ENCODE results near the gene ATP9B.
"Not testable (repeated sequence)": the region's sequence is repeated elsewhere in the genome, so short reads cannot be mapped to it uniquely, and the experiment has no call there.

ATP9B gene

DNA sequence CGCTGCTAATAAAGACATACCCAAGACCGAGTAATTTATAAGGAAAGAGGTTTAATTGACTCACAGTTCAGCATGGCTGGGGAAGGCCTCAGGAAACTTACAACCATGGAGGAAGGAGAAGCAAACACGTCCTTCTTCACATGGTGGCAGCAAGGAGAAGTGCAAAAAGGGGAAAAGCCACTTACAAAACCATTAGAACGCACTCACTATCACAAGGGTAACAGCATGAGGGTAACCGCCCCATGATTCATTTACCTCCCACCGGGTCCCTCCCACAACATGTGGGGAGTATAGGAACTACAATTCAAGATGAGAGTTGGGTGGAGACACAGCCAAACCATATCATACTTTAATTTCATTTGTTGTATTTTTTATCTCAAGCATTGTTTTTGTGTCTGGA, 67.5 kb downstream of the ATP9B start:
- no peak for DNase-seq (ENCODE audit: low read depth, low spot score)

DNA sequence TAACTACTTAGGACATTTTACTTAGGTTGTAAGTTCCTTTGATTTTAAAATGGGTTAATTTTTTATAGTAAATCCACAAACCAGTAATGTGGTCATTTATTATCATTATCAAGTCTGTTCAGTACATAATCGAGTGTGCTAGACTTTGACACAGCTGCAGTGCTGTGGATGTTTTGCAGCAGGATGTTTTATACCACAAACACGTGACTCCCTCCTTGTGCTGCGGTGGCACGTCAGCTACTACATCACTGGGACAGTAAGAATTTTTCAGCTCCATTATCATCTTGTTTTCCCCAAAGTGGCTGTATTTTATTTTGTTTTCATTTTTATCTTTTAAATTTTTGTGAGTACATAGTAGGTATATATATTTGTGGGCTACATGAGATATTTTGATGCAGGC, 70.0 kb downstream of the ATP9B start:
- no peak for DNase-seq (ENCODE audit: low read depth, low spot score)

DNA sequence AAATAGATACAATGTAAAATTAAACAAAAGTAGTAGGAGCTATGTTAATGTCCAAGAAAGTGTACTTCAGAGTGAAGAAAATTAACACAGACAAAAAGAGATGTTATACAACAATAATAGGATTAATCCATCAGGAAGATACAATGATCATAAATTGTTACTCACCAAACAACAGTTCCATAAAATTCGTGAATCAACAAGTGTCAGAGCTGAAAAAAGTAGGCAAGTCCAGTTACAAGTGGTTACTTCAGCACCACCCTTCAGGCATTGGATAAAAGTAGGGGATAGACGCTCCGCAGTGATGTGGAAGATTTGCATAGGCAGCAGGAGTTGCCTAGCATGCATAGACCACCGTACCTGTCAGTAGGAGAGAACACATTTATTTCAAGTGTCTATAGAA, 77.8 kb downstream of the ATP9B start:
- DNase-seq (ENCODE audit: low read depth, low spot score): no peak

DNA sequence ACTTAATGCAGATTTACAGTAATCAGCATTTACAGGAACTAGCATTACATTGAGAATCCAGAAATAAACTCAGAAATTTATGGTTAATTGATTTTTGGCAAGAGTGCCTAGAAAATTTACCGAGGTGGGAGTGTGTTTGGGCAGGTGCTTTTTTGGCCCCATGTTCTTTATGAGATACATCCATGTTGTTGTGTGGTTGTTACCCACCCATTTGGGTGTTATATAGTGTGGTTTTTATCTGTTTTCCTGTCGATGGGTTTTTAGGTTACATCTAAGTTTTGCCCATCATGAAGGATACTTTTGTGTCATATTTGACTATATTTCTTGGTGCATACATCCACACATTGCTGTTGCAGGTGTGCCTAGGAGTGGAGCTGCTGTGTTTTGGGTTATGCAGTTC, 82.0 kb downstream of the ATP9B start:
- no peak for DNase-seq (ENCODE audit: low read depth, low spot score)

DNA sequence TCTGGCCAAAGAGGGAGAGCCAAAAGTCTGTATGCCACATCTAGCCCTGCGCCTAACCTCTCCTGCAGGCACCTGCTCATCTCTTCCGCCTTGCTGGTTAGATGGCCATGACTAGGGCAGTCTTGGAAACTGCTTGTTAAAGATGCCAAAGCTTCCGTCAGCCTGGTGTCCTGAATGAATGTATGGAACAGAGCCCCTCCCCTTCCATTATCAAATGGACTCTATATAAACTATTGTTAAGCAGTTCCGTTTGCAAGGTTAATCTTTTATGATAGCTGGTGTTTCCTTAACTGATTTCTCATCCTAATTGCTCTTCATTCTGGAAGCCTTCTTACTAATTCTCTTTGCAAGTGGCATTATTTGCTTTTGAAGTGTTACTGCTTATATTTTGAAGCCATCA, 87.1 kb downstream of the ATP9B start:
- no peak for DNase-seq (ENCODE audit: low read depth, low spot score)

DNA sequence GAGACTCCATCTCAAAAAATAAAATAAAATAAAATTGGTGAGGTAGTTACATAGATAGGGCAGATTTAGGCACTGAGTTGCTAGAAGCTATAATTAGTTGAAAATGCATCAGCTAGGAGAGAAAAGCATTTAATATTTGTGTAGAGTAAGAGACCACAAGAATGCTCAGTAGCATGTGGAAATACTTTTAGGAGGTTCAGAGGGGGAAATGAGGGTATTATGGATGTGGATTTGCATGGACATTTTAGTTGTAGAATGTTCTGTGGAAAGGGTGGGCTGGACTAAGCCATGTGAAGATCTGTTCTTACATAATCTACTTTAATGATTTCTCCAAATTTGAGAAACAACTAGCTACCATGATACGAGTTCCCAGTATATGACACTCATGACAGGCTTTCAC, 95.5 kb downstream of the ATP9B start:
- DNase-seq (ENCODE audit: low read depth, low spot score): no peak

DNA sequence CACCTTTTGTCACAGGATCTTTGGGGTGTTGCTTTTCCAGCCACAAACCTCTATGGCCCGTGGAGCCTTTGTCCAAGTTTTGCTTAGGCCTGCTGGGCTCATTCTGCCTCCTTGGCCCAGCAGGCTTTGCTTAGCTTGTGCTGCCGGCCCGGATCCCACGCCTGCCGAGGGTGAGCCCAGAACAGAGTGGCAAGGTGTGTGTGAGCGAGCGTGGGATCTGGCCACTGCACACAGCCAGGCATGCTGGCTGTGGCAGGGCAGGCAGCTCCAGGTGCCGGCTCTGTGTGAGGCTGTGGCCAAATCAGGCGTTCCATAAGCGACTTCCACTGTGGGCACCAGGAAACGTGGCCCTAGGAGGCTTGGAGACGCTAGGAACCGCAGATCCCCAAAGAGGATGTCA, 97.5 kb downstream of the ATP9B start:
- no peak for DNase-seq (ENCODE audit: low read depth, low spot score)

DNA sequence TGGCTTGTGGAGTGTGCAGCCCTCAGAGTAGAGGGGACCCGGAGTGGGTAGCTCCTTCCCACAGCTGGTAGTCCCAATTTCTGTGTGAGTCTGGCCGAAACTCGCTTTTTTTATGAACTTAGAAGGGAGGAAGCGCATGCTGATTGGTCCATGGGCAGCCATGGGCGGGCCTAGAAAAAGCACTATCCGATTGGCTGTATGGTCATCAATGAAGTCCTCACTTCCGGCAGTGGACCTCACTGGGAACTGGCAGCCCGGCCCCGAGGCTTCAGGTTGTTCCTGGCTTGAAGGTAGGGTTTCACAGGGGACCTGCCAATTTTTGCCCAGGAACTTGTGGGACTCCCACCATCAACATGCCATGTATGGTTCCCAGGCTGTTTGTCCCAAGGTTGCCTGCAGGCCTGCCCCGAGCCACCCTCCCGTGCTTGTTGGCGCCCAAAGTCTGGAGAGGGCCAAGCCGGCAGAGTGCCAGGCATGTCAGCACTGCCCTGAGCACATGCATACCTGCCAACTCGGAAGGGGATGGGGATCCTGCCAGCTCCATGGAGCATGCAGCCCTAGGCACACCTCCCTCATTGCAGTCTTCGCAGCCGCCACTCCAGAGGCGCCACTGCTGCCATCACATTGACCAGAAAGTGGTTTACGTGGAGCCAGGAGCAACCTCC, 98.5 kb downstream of the ATP9B start:
- no peak for DNase-seq (ENCODE audit: low read depth, low spot score)

DNA sequence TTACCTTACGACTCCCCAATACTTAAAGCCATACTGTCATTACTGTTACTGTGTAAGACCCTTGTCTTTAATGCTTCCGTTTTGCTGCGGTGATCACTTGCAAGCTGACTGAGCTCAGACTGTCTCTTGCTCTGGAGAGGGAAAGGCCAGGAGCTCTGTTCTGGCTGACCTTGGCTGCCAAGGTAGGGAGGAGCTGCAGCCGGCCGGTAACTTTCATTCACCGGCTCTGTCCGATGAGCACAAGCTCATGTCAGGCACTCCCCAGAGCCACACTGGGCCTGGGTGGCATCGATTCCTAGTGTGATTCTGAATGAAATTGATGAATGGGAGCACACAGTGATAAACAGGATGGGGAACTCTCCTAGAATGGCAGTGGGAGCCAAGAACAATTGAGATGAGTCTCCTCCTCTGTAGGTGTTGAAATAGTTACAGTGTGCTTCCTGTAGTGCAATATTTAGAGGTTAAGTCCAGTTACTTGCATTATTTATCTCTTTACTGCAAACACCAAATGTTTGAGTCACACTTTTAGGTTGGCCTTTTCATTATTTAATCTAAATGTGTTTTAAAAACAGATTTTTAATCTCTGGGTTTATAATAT, 100.9 kb downstream of the ATP9B start:
- no peak for DNase-seq (ENCODE audit: low read depth, low spot score)

DNA sequence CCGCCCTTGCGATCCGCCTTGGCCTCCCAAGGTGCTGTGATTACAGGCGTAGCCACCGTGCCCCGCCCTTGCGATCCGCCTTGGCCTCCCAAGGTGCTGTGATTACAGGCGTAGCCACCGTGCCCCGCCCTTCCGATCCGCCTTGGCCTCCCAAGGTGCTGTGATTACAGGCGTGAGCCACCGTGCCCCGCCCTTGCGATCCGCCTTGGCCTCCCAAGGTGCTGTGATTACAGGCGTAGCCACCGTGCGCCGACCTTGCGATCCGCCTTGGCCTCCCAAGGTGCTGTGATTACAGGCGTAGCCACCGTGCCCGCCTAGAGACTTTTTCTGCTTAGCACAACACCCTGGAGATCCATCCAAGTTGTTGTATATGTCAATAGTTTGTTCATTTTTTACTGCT, 103.1 kb downstream of the ATP9B start:
- DNase-seq (ENCODE audit: low read depth, low spot score): not testable (repeated sequence)

DNA sequence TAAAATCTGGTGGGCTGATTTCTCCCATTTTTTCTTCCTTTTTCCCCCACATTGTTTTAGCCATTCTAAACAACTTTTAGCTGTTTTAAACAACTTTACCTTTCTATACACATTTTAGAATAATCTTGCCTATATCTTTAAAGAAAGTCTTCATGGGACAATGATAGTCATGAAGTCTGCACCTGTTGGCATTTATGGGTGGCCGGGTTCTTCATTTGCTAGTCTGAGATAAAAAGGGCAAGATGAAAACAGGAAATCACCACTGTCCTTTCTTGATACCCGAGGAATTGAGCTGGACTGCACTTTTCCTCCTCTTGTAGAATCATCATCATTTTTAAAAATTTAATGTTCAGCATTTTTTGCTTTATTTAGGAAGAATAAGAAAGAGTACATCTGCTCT, 104.5 kb downstream of the ATP9B start:
- DNase-seq (ENCODE audit: low read depth, low spot score): no peak

DNA sequence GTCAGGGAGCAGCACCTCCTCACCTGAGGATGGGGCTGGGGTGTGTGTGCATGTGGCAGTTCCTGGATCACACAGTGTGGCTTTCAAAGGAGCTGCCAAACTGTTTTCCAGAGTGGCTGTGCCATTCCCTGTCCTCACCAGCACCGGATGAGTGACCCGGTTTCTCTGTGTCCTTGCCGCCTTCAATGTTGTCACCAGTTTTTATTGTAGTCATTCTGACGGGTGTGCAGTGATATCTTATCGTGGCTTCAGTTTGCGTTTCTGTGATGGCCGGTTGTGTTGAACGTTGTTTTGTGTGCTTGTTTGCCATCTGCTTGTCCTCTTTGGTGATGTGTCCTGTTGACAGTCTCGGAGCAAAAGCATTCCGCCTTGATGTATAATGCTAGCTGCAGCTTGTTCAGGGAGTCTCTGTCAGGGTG, 108.9 kb downstream of the ATP9B start:
- DNase-seq (ENCODE audit: low read depth, low spot score): no peak

DNA sequence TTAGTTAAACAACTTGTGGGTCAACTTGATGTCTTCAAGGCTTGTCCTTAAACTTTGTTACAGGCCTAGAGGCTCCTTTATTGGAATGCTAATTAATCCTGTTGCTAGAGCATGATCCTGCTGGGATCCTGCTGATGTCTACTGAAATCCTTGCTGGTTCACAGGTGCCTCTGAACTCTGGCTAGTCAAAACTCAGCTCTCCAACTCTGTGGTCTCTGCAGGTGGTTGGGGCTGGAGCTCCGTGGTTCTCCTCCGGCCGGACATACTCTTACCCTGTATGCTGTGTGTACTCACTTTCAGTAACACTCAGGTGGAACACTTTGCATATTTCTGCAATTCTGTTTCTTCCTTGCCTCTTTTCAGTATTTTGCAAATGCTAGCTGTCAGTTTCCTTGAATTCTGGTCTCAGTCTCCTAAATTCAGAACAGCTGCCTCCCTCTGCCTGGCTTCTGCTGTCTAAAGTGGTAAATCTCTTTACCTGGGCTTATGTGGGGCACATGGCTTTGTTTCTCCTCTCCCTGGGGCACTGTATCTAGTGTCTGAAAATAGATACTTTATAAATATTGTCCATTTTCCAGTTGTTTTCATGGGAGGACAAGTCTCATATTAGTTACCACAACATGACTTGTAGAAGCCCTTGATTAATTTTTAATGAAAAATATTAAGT, 113.0 kb downstream of the ATP9B start:
- no peak for DNase-seq (ENCODE audit: low read depth, low spot score)

DNA sequence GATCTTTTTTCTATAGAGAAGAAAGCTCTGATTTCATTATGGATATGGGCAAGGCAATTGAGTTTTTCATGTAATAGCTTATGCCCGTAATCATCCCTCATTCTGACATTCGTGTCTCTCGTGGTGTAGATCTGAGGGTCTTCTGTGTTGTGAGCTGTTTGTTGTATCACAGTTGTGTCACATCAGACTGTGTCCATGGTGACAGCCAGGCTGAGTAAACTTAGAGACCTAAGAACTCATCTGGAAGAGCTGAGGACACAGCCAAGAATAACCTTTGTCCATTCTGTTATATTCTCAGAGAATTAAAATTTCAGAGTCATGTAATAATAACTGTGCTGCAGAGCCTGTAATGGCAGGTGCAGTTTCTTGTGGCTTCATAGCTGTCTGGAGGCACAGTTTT, 116.5 kb downstream of the ATP9B start:
- DNase-seq (ENCODE audit: low read depth, low spot score): no peak

DNA sequence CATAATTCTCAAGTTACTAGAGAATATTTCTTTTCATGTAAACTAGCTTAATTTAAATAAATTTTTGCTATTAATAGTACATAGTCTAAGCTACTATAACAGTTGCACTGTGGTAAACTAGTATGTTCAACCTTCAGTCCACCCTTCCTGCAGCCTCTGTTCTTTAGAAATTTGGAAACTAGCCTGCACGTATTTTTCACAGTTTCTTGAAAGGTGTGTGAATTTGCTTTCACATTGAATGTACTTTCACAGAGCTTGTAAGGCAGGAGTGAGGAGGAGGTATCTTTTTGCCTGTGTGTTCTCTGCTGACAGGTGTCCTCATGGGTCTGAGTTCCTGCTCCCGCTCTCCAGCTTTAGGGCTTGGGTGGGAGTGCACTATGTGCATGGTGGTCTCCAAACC, 117.5 kb downstream of the ATP9B start:
- no peak for DNase-seq (ENCODE audit: low read depth, low spot score)

DNA sequence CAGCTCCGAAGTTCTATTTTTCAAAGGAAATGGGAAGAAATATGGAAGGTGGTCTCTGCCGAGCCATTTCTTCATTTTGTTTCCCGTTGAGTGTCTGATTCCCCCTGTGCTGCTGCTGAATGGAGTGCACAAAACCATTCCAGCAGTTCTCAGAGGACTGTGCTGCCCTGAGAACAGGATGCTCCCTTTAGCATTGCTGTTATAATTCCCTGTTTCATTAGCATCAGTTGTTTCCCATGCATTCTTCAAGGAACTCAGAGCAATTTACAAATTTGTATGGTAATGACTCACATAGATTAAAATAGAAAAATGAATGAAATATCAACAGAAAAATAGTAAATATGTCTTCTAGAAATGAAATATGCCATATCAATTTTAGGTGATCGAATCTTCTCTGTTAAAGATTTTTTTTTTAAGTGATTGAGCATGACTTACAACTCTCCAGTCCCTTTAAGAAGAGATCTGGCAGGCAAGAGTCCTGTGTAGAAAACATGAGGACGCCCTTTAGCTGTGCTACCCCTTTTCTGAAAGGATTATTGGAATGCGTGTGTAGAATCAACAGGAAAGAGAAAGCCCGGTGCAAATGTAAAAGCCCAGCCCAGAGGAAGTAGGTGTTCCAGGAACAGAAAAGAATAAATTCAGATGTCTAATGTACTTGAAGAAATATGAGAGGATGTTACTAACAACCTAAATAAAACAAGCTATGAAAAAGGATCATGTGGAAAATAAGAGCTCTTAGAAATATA, 118.5 kb downstream of the ATP9B start:
- DNase-seq (ENCODE audit: low read depth, low spot score): no peak

DNA sequence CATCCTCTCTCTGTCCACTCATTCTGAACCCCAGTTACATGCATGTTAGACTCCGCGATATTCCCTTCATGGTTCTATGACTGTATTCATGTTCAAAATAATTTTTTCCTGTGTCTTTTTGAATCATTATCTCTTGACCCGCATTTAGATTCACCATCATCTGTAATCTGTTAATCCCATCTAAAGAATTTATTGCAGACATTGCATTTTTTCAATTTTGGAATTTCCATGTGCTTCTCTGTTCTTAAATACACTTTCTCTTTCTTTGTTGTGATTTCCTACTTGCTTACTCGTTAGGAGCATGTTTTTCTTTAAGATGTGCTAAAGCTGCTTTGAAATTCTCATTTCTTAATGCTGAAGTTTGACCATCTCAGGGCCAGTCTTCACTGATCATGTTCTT, 122.2 kb downstream of the ATP9B start:
- DNase-seq (ENCODE audit: low read depth, low spot score): no peak

DNA sequence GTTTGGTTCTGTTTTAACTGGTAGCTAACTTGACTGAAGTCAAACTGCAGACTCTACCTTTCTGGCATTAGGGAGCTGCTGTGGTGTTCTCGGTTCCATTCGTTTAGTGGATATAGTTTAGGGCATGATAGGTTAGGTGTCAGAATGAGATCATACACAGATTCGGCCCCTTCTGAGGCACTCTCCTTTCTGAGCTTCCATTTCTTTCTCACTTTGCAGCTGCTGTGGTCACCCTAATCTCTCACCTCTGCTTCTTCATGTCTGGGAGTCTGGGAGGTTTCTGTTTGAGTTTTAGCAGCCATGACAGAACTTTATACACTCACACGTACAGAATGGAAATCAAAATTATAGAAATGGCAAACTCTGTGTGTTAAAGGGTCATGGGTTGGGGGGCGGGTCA, 122.8 kb downstream of the ATP9B start:
- no peak for DNase-seq (ENCODE audit: low read depth, low spot score)

DNA sequence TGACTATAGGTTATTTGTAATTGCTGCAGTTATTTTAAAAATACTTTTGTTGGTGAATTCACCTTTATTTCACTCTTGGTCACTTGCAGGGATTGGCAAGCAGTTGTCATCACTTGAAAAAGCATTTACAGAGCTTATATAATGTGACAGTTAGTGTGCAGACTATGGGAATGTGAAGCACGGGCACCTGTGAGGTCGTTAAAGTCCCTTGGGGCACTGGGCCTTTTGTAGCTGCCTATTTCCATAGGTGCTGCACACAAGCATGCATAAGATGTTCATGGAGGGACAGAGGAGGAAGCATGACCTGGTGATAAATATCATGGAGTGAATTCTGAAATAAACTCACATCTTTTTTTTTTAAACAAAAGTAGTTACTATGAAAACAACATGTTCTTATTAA, 124.6 kb downstream of the ATP9B start:
- no peak for DNase-seq (ENCODE audit: low read depth, low spot score)

DNA sequence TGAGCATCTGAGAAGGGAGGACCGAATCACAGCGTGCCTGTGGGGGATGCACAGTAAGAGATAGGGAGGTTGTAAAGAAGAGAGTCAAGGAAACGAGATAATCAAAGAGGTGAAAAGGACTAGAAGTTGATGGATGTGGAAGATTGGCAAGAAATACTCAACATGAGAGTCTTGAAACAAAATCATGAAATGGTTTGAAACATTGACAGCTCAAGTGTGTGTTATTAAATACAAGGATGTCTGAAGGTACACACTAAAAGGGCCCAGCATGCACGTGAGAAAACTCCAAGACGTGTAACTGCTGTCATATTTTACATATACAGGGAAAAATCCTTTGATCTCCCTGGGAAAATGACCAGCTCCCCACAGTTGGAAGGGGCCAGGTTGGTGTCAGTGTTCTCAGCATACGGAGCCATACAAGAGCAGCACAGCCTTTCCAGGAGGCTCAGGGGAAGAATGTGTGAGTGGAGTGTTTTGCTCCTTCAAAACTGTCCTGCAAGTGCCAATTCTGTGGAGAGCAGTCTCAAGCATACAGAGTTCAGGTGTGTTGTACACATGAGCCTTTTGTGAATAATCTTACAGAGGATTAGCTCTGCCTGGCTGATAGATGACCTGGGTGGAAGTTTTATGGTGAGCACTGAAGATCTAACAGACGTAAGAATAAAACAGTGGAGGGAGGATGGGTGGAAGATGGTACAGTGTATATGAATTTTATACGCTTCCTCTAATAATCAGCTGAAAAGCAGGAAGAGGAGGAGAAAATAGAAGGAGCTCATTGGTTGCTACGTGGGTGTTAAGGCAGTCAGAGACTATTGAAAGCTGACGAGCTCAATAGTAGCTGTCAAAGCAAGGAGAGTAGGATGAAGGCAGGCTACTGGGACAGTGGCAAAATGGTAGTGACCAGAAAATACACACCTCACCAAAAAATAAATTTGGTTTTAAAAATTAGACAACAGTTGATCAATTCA, 126.8 kb downstream of the ATP9B start:
- no peak for DNase-seq (ENCODE audit: low read depth, low spot score)

DNA sequence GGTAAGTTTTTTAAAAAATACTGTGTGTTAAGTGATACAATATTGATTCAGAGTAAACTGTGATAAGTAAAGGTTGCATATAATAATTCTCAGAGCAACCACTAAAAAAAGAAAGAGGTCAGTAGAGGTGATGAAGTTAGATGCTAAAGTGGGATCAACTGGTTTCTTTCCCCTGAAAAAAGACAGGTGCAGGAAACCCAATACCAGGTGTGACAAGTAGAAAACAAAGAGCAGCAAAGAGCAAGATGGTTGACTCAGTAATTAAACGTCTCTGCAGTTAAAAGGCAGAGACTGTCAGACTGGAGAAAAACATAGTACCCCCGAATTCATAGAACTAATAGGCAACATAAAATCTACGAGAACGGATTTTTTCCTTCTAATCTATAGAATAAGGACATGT, 128.3 kb downstream of the ATP9B start:
- DNase-seq (ENCODE audit: low read depth, low spot score): no peak
